ENCODE measurements around the gene CRYBA4. TPM values are rescaled to one million over a fixed set of nuclear protein-coding genes. Genes with fewer than 3 reads are reported as not detected.

The CRYBA4 gene
- total RNA-seq, 2 experiments from 2014 or later, result not detected

DNA sequence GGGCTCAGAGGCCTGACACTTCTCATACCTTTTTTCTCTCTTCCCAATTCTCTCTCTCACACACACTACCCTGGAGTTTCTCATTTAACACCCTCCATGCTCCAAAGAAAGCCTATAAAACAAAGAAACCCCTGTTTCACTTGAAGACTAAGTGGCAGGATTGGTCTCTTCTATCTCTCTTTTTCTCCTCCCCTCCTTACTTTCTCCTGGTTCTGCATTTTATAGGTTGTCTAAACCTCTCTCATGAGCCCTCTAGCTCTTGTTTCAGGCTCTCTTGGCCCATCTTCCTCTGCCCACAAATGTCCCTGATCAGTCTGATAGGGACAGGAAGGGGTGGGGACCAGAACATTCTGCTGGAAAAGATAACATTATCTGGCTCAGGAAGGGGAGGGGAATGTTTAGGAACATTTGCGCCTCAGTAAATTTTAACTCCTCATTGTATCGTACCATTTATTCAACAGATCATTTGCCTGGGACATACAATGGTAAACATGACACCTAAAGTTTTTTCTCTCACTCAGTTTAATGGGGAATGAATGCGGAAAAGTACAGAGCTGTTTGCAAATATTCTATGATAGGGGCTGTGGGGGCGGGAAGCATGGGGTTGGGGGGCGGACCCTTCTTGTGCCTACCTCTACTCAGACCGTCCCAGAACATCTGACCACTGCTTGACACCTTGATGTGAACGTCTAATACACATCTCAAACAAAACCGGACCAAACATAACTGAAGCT lies 10.8 kb downstream of the CRYBA4 start:
- no peaks in the 10 kb centered on the region for H3K36me3 Mint-ChIP-seq (ENCODE audit: low read depth)
- no peak overlapping the region for H3K4me3 Mint-ChIP-seq
- H3K27ac Mint-ChIP-seq, result no peak overlapping the region
- Histone ChIP-seq H3K4me3 (ENCODE audit: low read length) (no peak overlapping the region), H3K27ac (ENCODE audit: low read depth in 1 of 2, low read length in 2 of 2) (no peak overlapping the region), H3K36me3 (ENCODE audit: insufficient read depth, low read length) (no peaks in the 10 kb centered on the region), H3K9me3 (ENCODE audit: control insufficient read depth in 1 of 2, insufficient read depth in 1 of 2, low read length in 2 of 2) (peaks cover 0 to 4% of the 10 kb centered on the region in 2 experiments), H3K27me3 (ENCODE audit: control insufficient read depth in 1 of 2, insufficient read depth in 2 of 2, low read length in 2 of 2) (no peaks in the 10 kb centered on the region), H3K4me1 (ENCODE audit: insufficient read depth, low read length) (no peaks in the 10 kb centered on the region)
- CTCF ChIA-PET, result no interaction called here
- intact Hi-C loops (cut with DNase I, micrococcal nuclease), result no loop called here
- no peaks in the 10 kb centered on the region for H3K4me1 Mint-ChIP-seq (ENCODE audit: low read depth)
- POLR2A ChIA-PET, result no interaction called here
- H3K9me3 Mint-ChIP-seq, result no peaks in the 10 kb centered on the region
- DNase-seq (no peak), ATAC-seq (ENCODE audit: poor library complexity) (no peak)
- TF ChIP-seq, protein P1, sequence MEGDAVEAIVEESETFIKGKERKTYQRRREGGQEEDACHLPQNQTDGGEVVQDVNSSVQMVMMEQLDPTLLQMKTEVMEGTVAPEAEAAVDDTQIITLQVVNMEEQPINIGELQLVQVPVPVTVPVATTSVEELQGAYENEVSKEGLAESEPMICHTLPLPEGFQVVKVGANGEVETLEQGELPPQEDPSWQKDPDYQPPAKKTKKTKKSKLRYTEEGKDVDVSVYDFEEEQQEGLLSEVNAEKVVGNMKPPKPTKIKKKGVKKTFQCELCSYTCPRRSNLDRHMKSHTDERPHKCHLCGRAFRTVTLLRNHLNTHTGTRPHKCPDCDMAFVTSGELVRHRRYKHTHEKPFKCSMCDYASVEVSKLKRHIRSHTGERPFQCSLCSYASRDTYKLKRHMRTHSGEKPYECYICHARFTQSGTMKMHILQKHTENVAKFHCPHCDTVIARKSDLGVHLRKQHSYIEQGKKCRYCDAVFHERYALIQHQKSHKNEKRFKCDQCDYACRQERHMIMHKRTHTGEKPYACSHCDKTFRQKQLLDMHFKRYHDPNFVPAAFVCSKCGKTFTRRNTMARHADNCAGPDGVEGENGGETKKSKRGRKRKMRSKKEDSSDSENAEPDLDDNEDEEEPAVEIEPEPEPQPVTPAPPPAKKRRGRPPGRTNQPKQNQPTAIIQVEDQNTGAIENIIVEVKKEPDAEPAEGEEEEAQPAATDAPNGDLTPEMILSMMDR (IDR thresholded peaks at IDR 0.05), result no peak
- H3K27me3 Mint-ChIP-seq, result no peaks in the 10 kb centered on the region

DNA sequence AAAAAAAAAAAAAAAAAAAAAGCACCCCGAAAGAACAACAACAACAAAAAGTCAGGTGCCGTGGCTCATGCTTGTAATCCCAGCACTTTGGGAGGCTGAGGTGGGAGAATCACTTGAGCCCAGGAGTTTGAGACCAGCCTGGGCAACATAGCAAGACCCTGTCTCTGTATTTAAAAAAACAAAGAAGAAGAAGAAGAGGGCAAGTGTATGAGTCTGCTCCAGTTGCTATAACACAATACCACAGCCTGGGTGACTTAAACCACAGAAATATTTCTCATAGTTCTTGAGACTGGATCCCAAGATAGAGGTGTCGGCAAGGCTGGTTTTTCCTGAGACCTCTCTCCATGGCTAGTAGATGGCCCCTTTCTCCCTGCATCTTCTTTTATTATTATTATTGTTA lies 12.4 kb downstream of the CRYBA4 start:
- Histone ChIP-seq H3K4me3 (ENCODE audit: low read length) (no peak overlapping the region), H3K27me3 (ENCODE audit: control insufficient read depth in 1 of 2, insufficient read depth in 2 of 2, low read length in 2 of 2) (no peaks in the 10 kb centered on the region), H3K27ac (ENCODE audit: low read depth in 1 of 2, low read length in 2 of 2) (no peak overlapping the region), H3K9me3 (ENCODE audit: control insufficient read depth in 1 of 2, insufficient read depth in 1 of 2, low read length in 2 of 2) (peaks cover 0 to 4% of the 10 kb centered on the region in 2 experiments), H3K36me3 (ENCODE audit: insufficient read depth, low read length) (no peaks in the 10 kb centered on the region), H3K4me1 (ENCODE audit: insufficient read depth, low read length) (no peaks in the 10 kb centered on the region)
- DNase-seq (no peak), ATAC-seq (ENCODE audit: poor library complexity) (no peak)
- H3K4me3 Mint-ChIP-seq, result no peak overlapping the region
- POLR2A ChIA-PET, result no interaction called here
- no peaks in the 10 kb centered on the region for H3K4me1 Mint-ChIP-seq (ENCODE audit: low read depth)
- intact Hi-C loops (cut with DNase I, micrococcal nuclease), result no loop called here
- H3K27me3 Mint-ChIP-seq, result no peaks in the 10 kb centered on the region
- CTCF ChIA-PET, result no interaction called here
- TF ChIP-seq, protein P1 (IDR thresholded peaks at IDR 0.05), result no peak
- no peak overlapping the region for H3K27ac Mint-ChIP-seq
- H3K9me3 Mint-ChIP-seq, result no peaks in the 10 kb centered on the region
- H3K36me3 Mint-ChIP-seq (ENCODE audit: low read depth), result no peaks in the 10 kb centered on the region

DNA sequence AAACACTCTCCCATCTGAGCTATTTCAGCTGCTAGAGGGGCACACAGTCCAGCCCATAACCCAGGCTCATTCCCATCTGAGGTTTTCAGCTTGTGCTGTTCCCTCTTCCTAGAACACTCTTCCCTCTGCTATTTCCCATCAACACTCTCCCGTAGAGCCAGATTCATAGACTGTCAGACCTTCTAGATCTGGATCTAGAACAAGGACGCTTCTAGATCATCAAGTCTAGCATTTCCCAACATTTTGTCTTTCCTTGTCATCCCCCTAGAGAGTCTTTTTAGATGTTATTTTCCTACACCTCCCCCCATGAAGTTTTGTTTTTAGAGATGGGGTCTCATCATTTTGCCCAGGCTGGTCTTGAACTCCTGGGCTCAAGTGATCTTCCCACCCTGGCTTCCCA lies 13.4 kb downstream of the CRYBA4 start:
- no peaks in the 10 kb centered on the region for H3K4me1 ChIP-seq (ENCODE audit: insufficient read depth, low read length)
- peaks cover 0 to 4% of the 10 kb centered on the region in 2 experiments for H3K9me3 ChIP-seq (ENCODE audit: control insufficient read depth in 1 of 2, insufficient read depth in 1 of 2, low read length in 2 of 2)
- no peak for ATAC-seq (ENCODE audit: poor library complexity)
- Mint-ChIP-seq H3K9me3 (no peaks in the 10 kb centered on the region), H3K4me3 (no peak overlapping the region), H3K27ac (no peak overlapping the region), H3K36me3 (ENCODE audit: low read depth) (no peaks in the 10 kb centered on the region), H3K27me3 (no peaks in the 10 kb centered on the region), H3K4me1 (ENCODE audit: low read depth) (no peaks in the 10 kb centered on the region)
- H3K4me3 ChIP-seq (ENCODE audit: low read length), result no peak overlapping the region
- TF ChIP-seq, protein P1 (IDR thresholded peaks at IDR 0.05), result no peak
- intact Hi-C loops (cut with DNase I, micrococcal nuclease), result no loop called here
- H3K27me3 ChIP-seq (ENCODE audit: control insufficient read depth in 1 of 2, insufficient read depth in 2 of 2, low read length in 2 of 2), result no peaks in the 10 kb centered on the region
- no peak for DNase-seq
- ChIA-PET CTCF (no interaction called here), POLR2A (no interaction called here)
- no peak overlapping the region for H3K27ac ChIP-seq (ENCODE audit: low read depth in 1 of 2, low read length in 2 of 2)
- H3K36me3 ChIP-seq (ENCODE audit: insufficient read depth, low read length), result no peaks in the 10 kb centered on the region
